GM18909 (cell line): ENCODE results near the gene PMVK.
A peak's percentile ranks its signal among the peaks of the same experiment; 100 is the strongest.

Experiments
- ATAC-seq: cut with Tn5 transposase; IDR thresholded peaks from one replicate; pipeline ENCODE4 v1.9.1; 2021; ENCODE audit warnings: mild to moderate bottlenecking; ENCODE audit not compliant: unreplicated experiment, poor library complexity

PMVK gene

DNA sequence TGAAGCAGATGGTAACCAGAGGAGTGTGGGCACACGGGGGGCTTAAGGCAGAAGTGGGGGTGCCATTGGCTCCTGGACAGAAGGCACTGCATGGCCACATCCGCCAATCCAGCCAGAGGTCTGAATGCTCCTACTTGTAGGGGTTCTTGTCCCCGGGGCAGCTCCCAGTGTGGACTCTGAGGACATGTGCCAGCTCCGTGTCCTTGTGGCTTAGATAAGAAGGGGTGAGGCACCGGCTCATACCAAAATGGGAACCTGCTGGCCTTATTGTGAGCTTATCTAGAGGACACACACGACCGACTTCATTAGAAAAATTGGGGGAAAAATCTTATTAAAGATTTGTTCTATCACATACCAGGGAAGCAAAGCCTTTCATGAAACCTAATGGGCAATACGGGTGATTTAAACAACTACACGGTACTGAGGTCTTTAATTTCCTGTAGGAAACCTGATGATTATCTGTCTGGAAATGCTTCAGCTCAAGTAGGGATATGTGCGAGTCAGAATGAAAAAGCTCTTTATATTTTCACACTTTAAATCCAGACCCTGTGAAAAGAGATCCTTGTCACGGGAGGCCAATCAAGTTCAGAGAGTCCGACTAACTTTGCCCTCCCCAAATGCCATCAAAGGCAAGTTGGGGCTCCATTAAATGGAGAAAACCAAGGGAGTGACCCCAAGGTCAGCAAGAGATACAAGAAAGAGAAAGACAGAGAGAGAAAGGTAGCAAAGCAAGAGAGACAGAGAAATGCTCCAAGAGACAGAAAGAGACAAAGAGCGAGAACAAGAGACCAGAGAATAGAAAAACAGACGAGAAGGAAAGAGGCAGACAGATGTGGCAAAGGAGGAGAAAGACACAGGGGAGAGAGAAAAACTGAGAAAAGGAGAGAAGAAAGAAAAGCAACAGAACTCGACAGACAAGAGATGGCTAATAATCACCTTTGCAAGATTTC, 52.3 kb downstream of the PMVK start:
- no peak for ATAC-seq

DNA sequence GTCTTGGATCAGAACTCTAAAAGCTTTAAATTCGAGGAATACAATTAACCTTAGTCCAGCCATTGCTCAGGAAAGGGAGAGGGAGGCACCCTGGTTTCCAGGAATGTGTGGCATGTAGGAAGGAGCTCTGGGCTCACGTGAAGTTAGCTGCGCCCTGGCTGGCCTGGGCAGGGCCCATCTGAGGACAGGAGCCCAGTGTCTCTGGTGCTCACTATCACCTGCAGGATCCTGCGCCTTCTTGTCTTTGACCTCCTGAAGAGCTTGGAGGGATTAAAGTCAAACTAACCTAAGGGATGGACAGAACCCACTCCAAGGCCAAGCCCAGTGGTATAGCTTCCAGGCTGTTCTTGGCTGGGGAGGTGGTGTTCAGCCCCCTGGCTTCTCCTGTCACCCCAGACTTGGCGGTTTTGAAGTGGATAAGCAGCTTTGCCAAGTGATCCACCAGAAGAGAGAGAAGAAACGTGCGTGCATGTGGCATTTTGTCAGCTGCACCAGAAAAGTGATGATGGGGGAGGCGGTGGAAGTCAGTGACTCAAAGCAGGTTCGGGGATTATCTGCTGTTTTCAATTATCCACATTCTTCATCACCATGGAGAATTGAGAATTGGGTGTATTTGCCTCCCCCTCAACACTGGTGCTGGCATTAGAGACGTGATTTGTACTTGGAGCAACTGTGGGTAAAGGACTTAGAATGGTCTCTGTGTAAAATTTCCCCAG, 54.5 kb downstream of the PMVK start:
- ATAC-seq = no peak

DNA sequence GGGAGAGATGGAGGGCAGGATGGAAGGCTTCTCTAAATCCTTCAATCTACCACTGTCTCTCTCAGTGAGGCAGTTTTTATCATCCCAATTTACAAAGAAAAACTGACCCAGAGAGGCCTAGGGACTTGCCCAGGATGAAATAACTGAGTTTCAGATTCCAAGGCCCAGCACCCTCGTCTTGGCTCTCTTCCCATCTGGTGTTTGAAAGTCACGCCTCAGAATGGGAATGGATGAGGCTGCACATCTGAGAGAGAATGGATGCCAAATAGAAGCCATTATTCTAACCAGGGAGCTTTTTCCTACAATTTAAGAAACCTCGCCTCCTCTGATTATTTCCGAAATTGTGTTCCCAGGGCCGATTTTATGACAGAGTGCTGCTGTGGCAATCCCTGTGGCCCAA, 55.8 kb downstream of the PMVK start:
- ATAC-seq = no peak

DNA sequence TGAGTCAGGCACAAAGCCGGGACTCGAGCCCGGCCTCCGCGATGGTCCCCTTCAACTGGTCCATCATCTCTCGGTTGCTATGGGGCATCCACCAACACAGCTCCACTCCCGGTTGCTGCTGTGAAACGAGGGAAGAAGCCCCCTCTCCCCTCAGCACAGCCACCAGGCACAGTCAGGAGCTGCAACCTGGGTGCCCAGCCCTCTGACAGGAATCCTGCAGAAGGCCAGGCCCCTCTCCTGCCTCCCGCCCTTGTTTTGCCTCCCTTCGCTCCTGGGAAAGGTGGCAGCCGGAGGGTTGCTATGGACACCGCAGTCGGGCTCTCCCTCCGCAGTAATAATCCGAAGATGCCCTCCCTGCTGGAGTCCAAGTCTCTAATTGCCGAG, 57.5 kb downstream of the PMVK start:
- no peak for ATAC-seq

DNA sequence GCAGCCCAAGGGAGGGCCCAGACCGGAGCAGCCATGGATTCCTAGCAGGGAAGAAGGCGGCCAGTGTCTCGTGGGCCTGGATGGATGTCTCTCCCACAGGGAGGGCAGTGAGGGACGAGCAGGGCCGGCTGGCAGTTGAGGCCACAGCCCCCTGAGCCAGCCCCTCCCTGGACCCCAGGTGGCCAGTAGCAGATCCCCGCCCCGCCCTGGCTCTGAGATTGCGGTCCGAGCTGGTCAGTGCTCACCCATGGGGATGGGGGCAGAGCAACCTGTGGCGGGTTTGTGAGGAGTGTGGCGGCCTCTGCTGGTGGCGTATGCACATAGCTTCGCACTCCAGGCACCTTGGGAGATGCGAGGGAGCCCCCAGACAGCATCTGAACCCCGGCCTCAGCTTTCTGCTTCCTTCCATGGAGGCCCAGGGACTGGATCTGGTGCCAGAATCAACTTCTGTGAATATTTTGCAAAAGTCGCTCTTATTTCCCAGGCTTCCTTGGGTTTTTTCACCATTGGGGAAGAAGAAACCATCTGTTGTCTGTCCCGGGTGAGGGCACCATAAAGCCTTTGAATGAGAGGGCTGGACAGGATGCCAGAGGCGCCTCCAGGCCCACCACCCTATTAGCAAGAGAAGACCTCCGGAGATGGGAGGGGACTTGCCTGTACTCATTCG, 58.0 kb downstream of the PMVK start:
- ATAC-seq = peak; percentile 65

DNA sequence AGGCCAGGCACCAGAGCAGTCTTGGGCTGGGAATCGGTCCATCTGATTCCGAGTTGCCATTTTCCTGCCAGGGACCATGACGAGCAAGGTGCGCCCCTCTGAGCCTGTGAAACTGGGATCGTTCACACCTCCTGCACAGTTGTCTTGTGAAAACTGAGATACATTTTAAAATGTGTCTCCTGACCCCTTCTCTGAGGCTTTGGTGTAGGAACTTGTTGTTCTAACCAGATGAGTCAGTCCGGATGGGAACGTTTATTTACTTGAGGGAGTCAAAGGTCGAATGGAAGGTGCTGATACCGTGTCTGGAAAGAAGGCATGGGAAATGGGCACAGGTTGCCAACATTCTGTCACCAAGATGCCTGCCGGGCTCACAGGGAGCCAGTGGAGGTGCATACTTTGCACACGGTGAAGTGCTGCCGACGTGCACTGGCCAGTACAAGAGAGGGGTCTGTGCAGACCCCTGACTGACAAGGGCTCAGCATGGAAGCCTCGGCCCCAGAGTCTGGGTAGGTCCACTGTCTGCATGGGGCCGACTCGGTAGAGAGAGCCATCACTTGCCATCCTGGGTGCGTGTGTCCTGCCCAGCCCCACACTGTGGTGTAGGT, 59.0 kb downstream of the PMVK start:
- ATAC-seq = no peak

DNA sequence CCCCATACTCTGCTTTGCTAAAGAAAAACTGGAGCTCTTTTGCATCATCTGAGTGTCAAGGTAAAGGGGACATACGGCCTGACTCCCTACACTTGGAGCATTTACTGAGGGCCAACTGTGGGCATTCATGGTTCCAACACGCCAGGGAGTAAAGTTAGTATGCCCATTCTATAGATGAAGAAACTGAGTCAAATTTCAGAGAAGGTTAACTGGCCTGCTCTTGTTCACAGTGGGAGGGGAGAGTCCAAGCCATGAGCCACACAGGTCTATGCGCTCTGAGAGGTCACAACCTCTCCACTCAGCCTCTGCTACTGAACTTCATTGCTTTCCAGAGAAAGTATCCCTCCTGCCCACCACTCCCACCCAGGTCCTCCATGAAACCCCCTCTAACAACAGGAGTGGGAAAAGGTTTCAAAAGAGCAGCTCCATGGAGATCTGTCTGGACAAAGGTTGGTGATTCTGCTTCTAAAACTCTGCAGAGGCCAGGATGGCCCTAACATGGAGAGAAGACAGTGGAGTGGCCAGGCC, 59.6 kb downstream of the PMVK start:
- no peak for ATAC-seq
